Naive thymus-derived CD4-positive, alpha-beta T cell (primary cell): ENCODE results near the gene DYSF. TPM values are rescaled to one million over a fixed set of nuclear protein-coding genes. Genes with fewer than 3 reads are reported as not detected.

ENCODE experiments used
- ATAC-seq: fragments of 150-1000 bp; cut with Tn5 transposase; 2 replicates; pipeline ENCODE4 v1.10.0; 2021; ENCODE audit warnings: mild to moderate bottlenecking, moderate library complexity
- CTCF ChIA-PET: fragments of 350-600 bp; sonication (Branson Sonifier 250); formaldehyde crosslinking; loops from one replicate; lab custom pipeline; 2021; ENCODE audit warnings: antibody characterized with exemption; lab: Charles Lee
- POLR2A ChIA-PET: fragments of 350-600 bp; sonication (Branson Sonifier 250); formaldehyde crosslinking; loops from one replicate; lab custom pipeline; 2021; ENCODE audit warnings: antibody characterized with exemption, inconsistent platforms; lab: Charles Lee
- DNase-seq, 9 donors: peaks; one replicate each; pipeline versions ENCODE4 v3.0.0 to v3.0.0-alpha.2; 2020 to 2022; ENCODE audit warnings: mixed read lengths in 1 of 9
- H3K27ac ChIP-seq: one replicate; pipeline ENCODE4 v1.7.0; 2013; ENCODE audit warnings: mild to moderate bottlenecking, low read depth, low read length, moderate library complexity
- H3K27me3 ChIP-seq, 2 donors: one replicate each; pipeline ENCODE4 v1.7.0; 2013; ENCODE audit warnings: low read length in 2 of 2, mild to moderate bottlenecking in 2 of 2, moderate library complexity in 2 of 2; ENCODE audit not compliant: control insufficient read depth in 2 of 2, insufficient read depth in 2 of 2
- H3K36me3 ChIP-seq, 3 experiments: 1 replicate in 2 of 3; 2 replicates in 1 of 3; pipeline ENCODE4 v1.7.0; 2013; ENCODE audit warnings: low read length in 3 of 3, mild to moderate bottlenecking in 3 of 3, moderate library complexity in 1 of 3; ENCODE audit not compliant: insufficient read depth in 3 of 3, control insufficient read depth in 2 of 3
- H3K4me1 ChIP-seq, 2 donors: one replicate each; pipeline ENCODE4 v1.7.0; 2013; ENCODE audit warnings: low read length in 2 of 2, mild to moderate bottlenecking in 2 of 2, moderate library complexity in 1 of 2; ENCODE audit not compliant: control insufficient read depth in 2 of 2, insufficient read depth in 2 of 2
- H3K4me3 ChIP-seq: 2 replicates; pipeline ENCODE4 v1.7.0; 2013; ENCODE audit warnings: mild to moderate bottlenecking, low read length
- H3K9me3 ChIP-seq, 3 experiments: 1 replicate in 2 of 3; 2 replicates in 1 of 3; pipeline ENCODE4 v1.7.0; 2013; ENCODE audit warnings: low read length in 3 of 3; ENCODE audit not compliant: control insufficient read depth in 2 of 3
- H3K27ac Mint-ChIP-seq, 9 donors: one replicate each; pipeline ENCODE4 v1.8.0; 2020 to 2022; ENCODE audit warnings: mixed read lengths in 9 of 9, mild to moderate bottlenecking in 8 of 9, moderate library complexity in 5 of 9, inconsistent platforms in 2 of 9
- H3K27me3 Mint-ChIP-seq, 5 donors: one replicate each; pipeline ENCODE4 v1.8.0; 2021 to 2022; ENCODE audit warnings: mixed read lengths in 5 of 5, mild to moderate bottlenecking in 1 of 5
- H3K36me3 Mint-ChIP-seq, 5 donors: one replicate each; pipeline ENCODE4 v1.8.0; 2020 to 2022; ENCODE audit warnings: mixed read lengths in 5 of 5, mild to moderate bottlenecking in 3 of 5, inconsistent platforms in 1 of 5
- H3K4me1 Mint-ChIP-seq, 7 donors: one replicate each; pipeline ENCODE4 v1.8.0; 2020 to 2022; ENCODE audit warnings: mixed read lengths in 7 of 7, mild to moderate bottlenecking in 3 of 7, inconsistent platforms in 1 of 7
- H3K4me3 Mint-ChIP-seq, 10 donors: one replicate each; pipeline ENCODE4 v1.8.0; 2020 to 2022; ENCODE audit warnings: mild to moderate bottlenecking in 10 of 10, mixed read lengths in 10 of 10, moderate library complexity in 6 of 10, inconsistent platforms in 2 of 10
- H3K9me3 Mint-ChIP-seq, 11 donors: one replicate each; pipeline ENCODE4 v1.8.0; 2020 to 2022; ENCODE audit warnings: mixed read lengths in 11 of 11, mild to moderate bottlenecking in 4 of 11, inconsistent platforms in 1 of 11, moderate library complexity in 1 of 11
- intact Hi-C, 2 donors: fragments of 100-400 bp; cut with micrococcal nuclease; formaldehyde crosslinking; loops; one replicate each; pipeline ENCODE4 v1.15.1; 2023
- polyA plus RNA-seq, 2 donors: library from polyadenylated mRNA; unstranded; fragments of 300-500 nt; fragmentation: Illumina TruSeq; gene quantifications; one replicate each; pipeline ENCODE4 v1.2.3, GENCODE V29; 2021
- total RNA-seq, 6 experiments: library from RNA in 5 of 6; stranded (reverse) in 5 of 6; gene quantifications; 1 replicate in 5 of 6; 2 replicates in 1 of 6; pipeline ENCODE4 v1.2.3 and lab custom pipeline; 2021 to 2026

DYSF gene
- total and polyA plus RNA-seq, 7 experiments from 2014 or later, result 0.14 to 28.2 (median 0.32) TPM; not detected in 2

DNA sequence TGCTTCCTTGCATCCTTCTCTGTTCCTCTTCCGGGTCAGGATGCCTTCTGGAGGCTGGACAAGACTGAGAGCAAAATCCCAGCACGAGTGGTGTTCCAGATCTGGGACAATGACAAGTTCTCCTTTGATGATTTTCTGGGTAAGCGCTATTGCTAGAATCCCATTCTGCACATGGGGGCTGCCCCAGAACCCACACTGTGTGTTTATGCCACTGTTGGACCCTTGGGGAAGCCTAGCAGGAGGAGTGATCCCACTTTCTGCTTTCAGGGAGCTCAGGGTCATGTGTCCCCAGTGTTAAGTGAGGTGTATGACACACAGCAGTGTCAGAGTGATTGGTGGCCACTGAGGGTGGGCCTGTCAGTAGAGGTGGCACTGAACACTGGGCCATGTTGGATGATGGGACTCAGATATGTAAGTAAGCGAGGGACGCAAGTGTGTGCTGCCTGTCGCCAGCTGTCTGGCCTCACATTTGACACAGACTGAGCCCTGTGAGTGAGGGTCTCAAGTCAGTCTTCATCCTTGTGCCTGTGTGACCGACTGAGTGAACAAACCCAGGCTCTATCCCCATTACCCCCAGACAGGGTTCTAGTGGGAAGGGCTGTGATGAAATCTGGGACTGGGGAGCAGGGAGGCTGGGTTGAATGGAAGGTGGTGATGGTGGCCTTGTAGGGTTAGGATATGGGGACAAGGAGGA is 220.9 kb downstream of the DYSF start:
- Mint-ChIP-seq H3K27me3 (peaks cover 0 to 39% (median 9%) of the 10 kb centered on the region in 5 donors), H3K9me3 (peaks cover 0 to 1% (median 0%) of the 10 kb centered on the region in 11 donors), H3K27ac (no peak overlapping the region), H3K36me3 (no peaks in the 10 kb centered on the region), H3K4me3 (no peak overlapping the region), H3K4me1 (no peaks in the 10 kb centered on the region)
- no peak for ATAC-seq
- Histone ChIP-seq H3K4me1 (no peaks in the 10 kb centered on the region), H3K27me3 (no peaks in the 10 kb centered on the region), H3K4me3 (no peak overlapping the region), H3K36me3 (no peaks in the 10 kb centered on the region), H3K9me3 (no peaks in the 10 kb centered on the region), H3K27ac (no peak overlapping the region)
- intact Hi-C loops, result no loop called here
- ChIA-PET POLR2A (no interaction called here), CTCF (no interaction called here)
- peak in 2 of 9 donors; percentile 1 to 13 for DNase-seq

DNA sequence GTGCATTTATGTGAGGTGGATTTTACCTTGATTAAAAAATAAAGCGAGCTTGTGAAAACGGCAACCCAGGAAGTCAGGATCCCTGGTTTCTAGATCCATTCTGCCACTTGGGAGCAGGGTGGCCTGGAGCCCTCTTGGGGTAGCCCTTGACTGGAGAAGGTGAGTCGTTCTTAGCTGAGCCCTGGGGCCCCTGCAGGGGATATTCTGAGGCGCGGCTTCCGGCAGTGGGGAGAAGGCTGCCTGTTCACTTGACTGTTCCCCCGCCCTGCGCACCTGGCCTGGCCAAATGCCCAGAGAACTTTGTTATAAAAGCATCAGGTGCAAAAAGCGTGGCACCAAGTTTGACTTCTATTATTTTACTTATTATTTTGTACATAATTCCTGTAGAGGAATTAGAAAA is 221.9 kb downstream of the DYSF start:
- no peak for ATAC-seq
- H3K27me3 ChIP-seq, result no peaks in the 10 kb centered on the region
- intact Hi-C loops, result no loop called here
- no peak overlapping the region for H3K4me3 ChIP-seq
- ChIA-PET CTCF (no interaction called here), POLR2A (no interaction called here)
- H3K27ac Mint-ChIP-seq, result no peak overlapping the region
- no peaks in the 10 kb centered on the region for H3K4me1 ChIP-seq
- H3K9me3 ChIP-seq, result no peaks in the 10 kb centered on the region
- no peak overlapping the region for H3K4me3 Mint-ChIP-seq
- peaks cover 0 to 31% (median 9%) of the 10 kb centered on the region in 5 donors for H3K27me3 Mint-ChIP-seq
- no peaks in the 10 kb centered on the region for H3K36me3 Mint-ChIP-seq
- H3K36me3 ChIP-seq, result no peaks in the 10 kb centered on the region
- peaks cover 0 to under 1% (median 0%) of the 10 kb centered on the region in 11 donors for H3K9me3 Mint-ChIP-seq
- no peaks in the 10 kb centered on the region for H3K4me1 Mint-ChIP-seq
- no peak overlapping the region for H3K27ac ChIP-seq
- DNase-seq, result peak in 1 of 9 donors; percentile 3

DNA sequence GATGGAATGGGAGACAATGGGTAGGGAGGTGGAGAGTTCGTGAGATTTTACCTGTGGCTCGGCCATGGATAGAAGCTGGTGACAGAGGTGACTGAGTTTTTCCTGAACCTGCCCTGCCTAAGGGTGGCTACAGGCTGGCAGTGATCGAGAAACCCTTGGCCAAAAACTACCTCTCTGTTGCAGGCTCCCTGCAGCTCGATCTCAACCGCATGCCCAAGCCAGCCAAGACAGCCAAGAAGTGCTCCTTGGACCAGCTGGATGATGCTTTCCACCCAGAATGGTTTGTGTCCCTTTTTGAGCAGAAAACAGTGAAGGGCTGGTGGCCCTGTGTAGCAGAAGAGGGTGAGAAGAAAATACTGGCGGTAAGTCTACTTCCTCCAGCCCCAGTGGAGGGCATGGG is 225.5 kb downstream of the DYSF start:
- Histone ChIP-seq H3K36me3 (no peaks in the 10 kb centered on the region), H3K27me3 (no peaks in the 10 kb centered on the region), H3K9me3 (no peaks in the 10 kb centered on the region), H3K4me3 (no peak overlapping the region), H3K27ac (no peak overlapping the region), H3K4me1 (no peaks in the 10 kb centered on the region)
- intact Hi-C loops, result no loop called here
- H3K36me3 Mint-ChIP-seq, result no peaks in the 10 kb centered on the region
- no peak overlapping the region for H3K27ac Mint-ChIP-seq
- ChIA-PET CTCF (no interaction called here), POLR2A (no interaction called here)
- H3K4me3 Mint-ChIP-seq, result no peak overlapping the region
- DNase-seq, result no peak
- no peak for ATAC-seq
- H3K4me1 Mint-ChIP-seq, result no peaks in the 10 kb centered on the region
- H3K27me3 Mint-ChIP-seq, result peaks cover 0 to 36% (median 7%) of the 10 kb centered on the region in 5 donors
- H3K9me3 Mint-ChIP-seq, result no peaks in the 10 kb centered on the region

DNA sequence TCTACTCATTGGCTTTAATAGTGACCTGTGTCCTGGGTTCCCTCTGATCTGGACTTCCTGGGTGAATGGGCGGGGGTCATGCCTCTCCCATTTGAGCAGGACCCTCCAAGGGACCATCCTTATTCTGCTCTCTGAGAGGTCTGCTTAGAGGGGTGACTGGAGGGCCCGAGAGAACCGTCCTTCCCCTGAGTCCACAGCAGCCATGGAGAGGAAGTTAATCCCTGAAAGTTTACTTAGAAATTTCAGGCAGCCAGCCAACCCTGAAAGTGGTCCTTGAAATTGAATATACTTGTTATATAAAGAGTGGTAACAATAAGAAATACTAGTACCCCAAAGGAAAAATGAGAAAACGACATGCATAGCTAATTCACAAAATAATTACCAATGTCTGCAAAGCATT is 226.1 kb downstream of the DYSF start:
- H3K9me3 Mint-ChIP-seq, result peaks cover 0 to 1% (median 0%) of the 10 kb centered on the region in 11 donors
- H3K27ac Mint-ChIP-seq, result peak overlapping the region in 1 of 9 donors; percentile 43
- H3K4me1 Mint-ChIP-seq, result no peaks in the 10 kb centered on the region
- H3K4me1 ChIP-seq, result no peaks in the 10 kb centered on the region
- ATAC-seq (no peak), DNase-seq (no peak)
- ChIA-PET CTCF (no interaction called here), POLR2A (no interaction called here)
- H3K36me3 Mint-ChIP-seq, result no peaks in the 10 kb centered on the region
- no peaks in the 10 kb centered on the region for H3K36me3 ChIP-seq
- no peak overlapping the region for H3K4me3 ChIP-seq
- intact Hi-C loops, result no loop called here
- H3K4me3 Mint-ChIP-seq, result no peak overlapping the region
- no peaks in the 10 kb centered on the region for H3K9me3 ChIP-seq
- H3K27ac ChIP-seq, result no peak overlapping the region
- H3K27me3 Mint-ChIP-seq, result peaks cover 0 to 29% (median 7%) of the 10 kb centered on the region in 5 donors
- no peaks in the 10 kb centered on the region for H3K27me3 ChIP-seq

DNA sequence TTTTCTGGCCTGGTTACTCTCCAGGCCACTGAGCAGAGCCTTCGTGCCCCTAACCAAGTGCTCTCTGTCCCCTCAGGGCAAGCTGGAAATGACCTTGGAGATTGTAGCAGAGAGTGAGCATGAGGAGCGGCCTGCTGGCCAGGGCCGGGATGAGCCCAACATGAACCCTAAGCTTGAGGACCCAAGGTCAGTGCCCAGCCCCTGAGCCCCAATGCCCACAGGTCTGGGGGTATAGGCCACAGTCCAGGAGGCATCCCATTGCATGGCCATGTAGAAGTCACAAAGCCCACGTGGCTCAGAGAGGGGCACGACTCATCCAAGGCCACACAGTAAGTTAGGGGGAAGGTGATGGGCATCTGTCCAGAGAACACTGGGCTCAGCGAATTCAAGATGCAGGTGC is 227.6 kb downstream of the DYSF start:
- Histone ChIP-seq H3K4me3 (no peak overlapping the region), H3K27ac (no peak overlapping the region), H3K9me3 (no peaks in the 10 kb centered on the region), H3K27me3 (no peaks in the 10 kb centered on the region), H3K36me3 (no peaks in the 10 kb centered on the region), H3K4me1 (no peaks in the 10 kb centered on the region)
- intact Hi-C loops, result no loop called here
- Mint-ChIP-seq H3K36me3 (no peaks in the 10 kb centered on the region), H3K27me3 (peaks cover 0 to 24% (median 7%) of the 10 kb centered on the region in 5 donors), H3K4me1 (no peaks in the 10 kb centered on the region), H3K9me3 (peaks cover 0 to 1% (median 0%) of the 10 kb centered on the region in 11 donors), H3K4me3 (no peak overlapping the region), H3K27ac (no peak overlapping the region)
- CTCF ChIA-PET, result no interaction called here
- ATAC-seq (no peak), DNase-seq (no peak)
- POLR2A ChIA-PET, result no interaction called here

DNA sequence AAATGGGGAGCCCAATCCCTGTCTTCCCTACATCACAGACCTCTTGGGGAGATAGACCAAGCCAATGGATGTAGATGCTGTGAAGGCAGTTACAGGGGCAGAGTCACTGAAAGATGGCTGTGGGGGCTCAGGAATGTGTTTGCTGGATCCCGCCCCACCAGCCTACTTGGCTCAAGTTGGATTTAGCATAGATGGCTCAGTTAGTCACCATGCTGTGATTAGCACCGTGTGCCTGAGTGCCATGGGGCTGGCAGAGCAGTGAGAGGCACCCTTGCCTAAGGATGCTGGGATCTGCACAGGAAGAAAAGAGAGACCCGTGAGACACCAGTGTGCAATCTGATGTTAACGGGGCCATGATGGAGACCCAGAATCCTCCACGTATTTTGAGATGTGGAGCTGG is 228.3 kb downstream of the DYSF start:
- DNase-seq (no peak), ATAC-seq (no peak)
- Histone ChIP-seq H3K27ac (no peak overlapping the region), H3K4me1 (no peaks in the 10 kb centered on the region), H3K27me3 (no peaks in the 10 kb centered on the region), H3K36me3 (no peaks in the 10 kb centered on the region), H3K4me3 (no peak overlapping the region), H3K9me3 (no peaks in the 10 kb centered on the region)
- Mint-ChIP-seq H3K9me3 (peaks cover 0 to 1% (median 0%) of the 10 kb centered on the region in 11 donors), H3K27me3 (peaks cover 0 to 24% (median 7%) of the 10 kb centered on the region in 5 donors), H3K36me3 (no peaks in the 10 kb centered on the region), H3K27ac (no peak overlapping the region), H3K4me1 (no peaks in the 10 kb centered on the region), H3K4me3 (no peak overlapping the region)
- CTCF ChIA-PET, result no interaction called here
- intact Hi-C loops, result no loop called here
- POLR2A ChIA-PET, result no interaction called here

DNA sequence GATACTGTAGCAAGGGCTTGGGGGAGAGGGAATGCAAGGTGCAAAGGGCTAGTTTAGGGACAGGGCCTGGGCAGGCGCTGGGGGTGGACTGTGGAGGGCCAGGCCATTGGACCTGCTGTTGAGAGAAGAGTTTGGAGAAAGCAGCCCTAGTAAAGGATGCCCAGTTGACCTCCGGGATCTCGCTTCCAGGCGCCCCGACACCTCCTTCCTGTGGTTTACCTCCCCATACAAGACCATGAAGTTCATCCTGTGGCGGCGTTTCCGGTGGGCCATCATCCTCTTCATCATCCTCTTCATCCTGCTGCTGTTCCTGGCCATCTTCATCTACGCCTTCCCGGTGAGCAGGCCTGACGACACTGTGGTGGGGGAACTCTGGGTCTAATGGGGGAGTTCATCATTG is 229.0 kb downstream of the DYSF start:
- no peak for DNase-seq
- intact Hi-C loops, result no loop called here
- H3K4me1 ChIP-seq, result no peaks in the 10 kb centered on the region
- no peak overlapping the region for H3K4me3 ChIP-seq
- no peak overlapping the region for H3K27ac ChIP-seq
- no peak for ATAC-seq
- peaks cover 0 to 1% (median 0%) of the 10 kb centered on the region in 11 donors for H3K9me3 Mint-ChIP-seq
- ChIA-PET POLR2A (no interaction called here), CTCF (no interaction called here)
- no peaks in the 10 kb centered on the region for H3K27me3 ChIP-seq
- H3K4me3 Mint-ChIP-seq, result no peak overlapping the region
- no peaks in the 10 kb centered on the region for H3K9me3 ChIP-seq
- H3K27ac Mint-ChIP-seq, result no peak overlapping the region
- H3K36me3 Mint-ChIP-seq, result no peaks in the 10 kb centered on the region
- H3K27me3 Mint-ChIP-seq, result peaks cover 0 to 17% (median 4%) of the 10 kb centered on the region in 5 donors
- no peaks in the 10 kb centered on the region for H3K4me1 Mint-ChIP-seq
- no peaks in the 10 kb centered on the region for H3K36me3 ChIP-seq
